Esophagus muscularis mucosa (tissue), 4 donors: ENCODE measurements around the gene SERPINB7. TPM values are rescaled to one million over a fixed set of nuclear protein-coding genes. Genes with fewer than 3 reads are reported as not detected.

Experiments
- DNase-seq: peaks from one replicate; pipeline ENCODE4 v3.0.0-alpha.2; 2017; ENCODE audit errors: extremely low spot score
- H3K27ac ChIP-seq, 4 donors: fragments of 200-600 bp; sonication (generic); replicated peaks in 1 of 4; 1 replicate in 3 of 4; 2 replicates in 1 of 4; pipeline ENCODE4 v1.5.1; 2016 to 2019; ENCODE audit warnings: mild to moderate bottlenecking in 1 of 4
- H3K27me3 ChIP-seq, 4 donors: fragments of 200-600 bp; sonication (generic); one replicate each; pipeline versions ENCODE4 v1.5.1 to v1.6.0; 2016 to 2019
- H3K36me3 ChIP-seq, 4 donors: fragments of 200-600 bp; sonication (generic); one replicate each; pipeline ENCODE4 v1.5.1; 2016 to 2019
- H3K4me1 ChIP-seq, 4 donors: fragments of 200-600 bp; sonication (generic); one replicate each; pipeline ENCODE4 v1.5.1; 2016 to 2019
- H3K4me3 ChIP-seq, 4 donors: fragments of 200-600 bp; sonication (generic); 1 replicate in 2 of 4; 2 replicates in 2 of 4; pipeline ENCODE4 v1.5.1; 2016 to 2019; ENCODE audit warnings: mild to moderate bottlenecking in 4 of 4, moderate library complexity in 1 of 4
- H3K9me3 ChIP-seq, 4 donors: fragments of 200-600 bp; sonication (generic); 1 replicate in 3 of 4; 2 replicates in 1 of 4; pipeline ENCODE4 v1.5.1; 2016 to 2019
- EP300 ChIP-seq: sonication (generic); formaldehyde crosslinking; IDR thresholded peaks from one replicate; pipeline ENCODE4 v1.6.1; 2017; ENCODE audit warnings: antibody characterized with exemption
- POLR2A ChIP-seq: fragments of 450-650 bp; IDR thresholded peaks from one replicate; pipeline ENCODE4 v1.6.1; 2017; ENCODE audit warnings: antibody characterized with exemption, moderate library complexity, mild to moderate bottlenecking, low read depth
- POLR2AphosphoS5 ChIP-seq, 2 donors: sonication (generic); formaldehyde crosslinking; IDR thresholded peaks; one replicate each; pipeline ENCODE4 v1.6.1; 2017; ENCODE audit warnings: antibody characterized with exemption in 2 of 2
- WGBS: methylation state at CpG from one replicate; pipeline ENCODE4 v1.1.5; 2018; 5-methylcytosine and 5-hydroxymethylcytosine counted together
- intact Hi-C: fragments of 100-400 bp; cut with DNase I; formaldehyde crosslinking; loops from one replicate; pipeline ENCODE4 v1.15.1; 2023
- total RNA-seq, 4 donors: library from RNA; depleted of rRNA; stranded (reverse); fragments of >200 nt; gene quantifications; one replicate each; pipeline versions ENCODE4 v1.1.0 to v1.2.1, GENCODE V29; 2016
- TF ChIP-seq, protein P1 (sequence below), 3 experiments: fragments of 200-600 bp in 2 of 3; fragments of 450-650 bp in 1 of 3; sonication (generic) in 2 of 3; IDR thresholded peaks; one replicate each; pipeline ENCODE4 v1.5.1; 2017 to 2019; ENCODE audit warnings: antibody characterized with exemption in 3 of 3, mild to moderate bottlenecking in 2 of 3, moderate library complexity in 1 of 3

Gene SERPINB7
- total RNA-seq, 4 donors from 2014 or later: not detected

DNA sequence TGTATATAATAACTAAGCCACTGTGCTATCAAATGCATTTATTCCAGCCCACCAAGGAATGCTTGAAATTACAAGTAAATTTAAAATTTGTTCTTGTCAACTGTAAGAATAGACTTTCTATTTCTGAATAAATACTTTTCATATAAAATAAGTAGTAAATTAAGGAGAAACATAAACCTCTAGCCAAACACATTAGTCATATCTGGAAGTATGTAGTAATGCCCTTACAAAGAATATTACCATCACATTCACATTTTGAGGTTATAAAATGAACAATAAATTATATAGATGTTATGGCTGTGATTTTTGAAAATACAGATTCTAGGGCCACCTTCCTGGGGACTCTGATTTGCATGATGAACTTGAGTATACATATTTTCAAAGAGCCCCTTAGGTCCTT, 54.7 kb downstream of the SERPINB7 start:
- no peak overlapping the region for H3K4me3 ChIP-seq
- intact Hi-C loops: no loop called here
- no peaks in the 10 kb centered on the region for H3K27me3 ChIP-seq
- no peaks in the 10 kb centered on the region for H3K36me3 ChIP-seq
- no peak for TF ChIP-seq POLR2AphosphoS5 (IDR thresholded peaks at IDR 0.05)
- TF ChIP-seq, protein P1, sequence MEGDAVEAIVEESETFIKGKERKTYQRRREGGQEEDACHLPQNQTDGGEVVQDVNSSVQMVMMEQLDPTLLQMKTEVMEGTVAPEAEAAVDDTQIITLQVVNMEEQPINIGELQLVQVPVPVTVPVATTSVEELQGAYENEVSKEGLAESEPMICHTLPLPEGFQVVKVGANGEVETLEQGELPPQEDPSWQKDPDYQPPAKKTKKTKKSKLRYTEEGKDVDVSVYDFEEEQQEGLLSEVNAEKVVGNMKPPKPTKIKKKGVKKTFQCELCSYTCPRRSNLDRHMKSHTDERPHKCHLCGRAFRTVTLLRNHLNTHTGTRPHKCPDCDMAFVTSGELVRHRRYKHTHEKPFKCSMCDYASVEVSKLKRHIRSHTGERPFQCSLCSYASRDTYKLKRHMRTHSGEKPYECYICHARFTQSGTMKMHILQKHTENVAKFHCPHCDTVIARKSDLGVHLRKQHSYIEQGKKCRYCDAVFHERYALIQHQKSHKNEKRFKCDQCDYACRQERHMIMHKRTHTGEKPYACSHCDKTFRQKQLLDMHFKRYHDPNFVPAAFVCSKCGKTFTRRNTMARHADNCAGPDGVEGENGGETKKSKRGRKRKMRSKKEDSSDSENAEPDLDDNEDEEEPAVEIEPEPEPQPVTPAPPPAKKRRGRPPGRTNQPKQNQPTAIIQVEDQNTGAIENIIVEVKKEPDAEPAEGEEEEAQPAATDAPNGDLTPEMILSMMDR (IDR thresholded peaks at IDR 0.05): no peak
- TF ChIP-seq EP300: no peak
- no peak for TF ChIP-seq POLR2A
- H3K9me3 ChIP-seq: no peaks in the 10 kb centered on the region
- no peak for DNase-seq
- no peak overlapping the region for H3K27ac ChIP-seq
- H3K4me1 ChIP-seq: no peaks in the 10 kb centered on the region

DNA sequence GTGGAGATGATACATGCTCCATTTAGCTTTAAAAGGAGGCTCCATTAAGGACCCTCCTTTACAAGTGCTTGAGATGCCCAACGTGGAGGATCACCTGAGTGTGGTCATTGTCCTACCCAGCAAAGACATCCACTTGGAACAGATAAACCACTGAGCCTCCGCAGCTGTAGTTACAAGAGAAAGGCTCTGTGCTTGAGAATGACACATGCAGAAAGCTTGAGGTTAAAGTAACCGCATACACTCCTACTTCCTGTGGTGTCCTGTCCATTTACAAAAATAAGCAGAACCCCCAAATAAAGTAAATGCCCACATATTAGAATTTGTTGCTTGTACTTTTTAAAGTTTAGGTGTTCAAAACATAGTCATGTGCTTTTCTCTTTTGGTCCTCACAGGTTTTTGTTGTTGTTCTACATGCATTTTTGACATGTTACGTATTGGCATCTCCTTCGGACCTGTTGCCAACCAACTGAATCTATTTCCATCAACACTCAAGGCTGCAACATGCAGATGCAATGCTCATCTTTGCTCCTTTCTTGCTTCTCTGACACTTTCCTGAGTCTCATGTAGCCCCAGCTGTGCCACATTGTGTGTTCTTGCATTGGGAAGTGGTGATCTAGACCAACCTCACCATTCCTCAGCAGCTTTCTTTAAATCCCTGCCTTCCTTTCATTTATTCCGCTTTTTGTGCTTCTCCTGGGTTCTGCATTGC, 56.0 kb downstream of the SERPINB7 start:
- Histone ChIP-seq H3K27ac (no peak overlapping the region), H3K36me3 (no peaks in the 10 kb centered on the region), H3K27me3 (peaks cover 0 to 6% (median 0%) of the 10 kb centered on the region in 4 donors), H3K4me1 (no peaks in the 10 kb centered on the region), H3K9me3 (no peaks in the 10 kb centered on the region), H3K4me3 (no peak overlapping the region)
- TF ChIP-seq, protein P1 (IDR thresholded peaks at IDR 0.05): no peak
- TF ChIP-seq POLR2A (no peak), EP300 (no peak), POLR2AphosphoS5 (IDR thresholded peaks at IDR 0.05) (no peak)
- 50% methylated on average over 6 of the region's 6 CpGs for WGBS
- DNase-seq: no peak
- intact Hi-C loops: no loop called here

DNA sequence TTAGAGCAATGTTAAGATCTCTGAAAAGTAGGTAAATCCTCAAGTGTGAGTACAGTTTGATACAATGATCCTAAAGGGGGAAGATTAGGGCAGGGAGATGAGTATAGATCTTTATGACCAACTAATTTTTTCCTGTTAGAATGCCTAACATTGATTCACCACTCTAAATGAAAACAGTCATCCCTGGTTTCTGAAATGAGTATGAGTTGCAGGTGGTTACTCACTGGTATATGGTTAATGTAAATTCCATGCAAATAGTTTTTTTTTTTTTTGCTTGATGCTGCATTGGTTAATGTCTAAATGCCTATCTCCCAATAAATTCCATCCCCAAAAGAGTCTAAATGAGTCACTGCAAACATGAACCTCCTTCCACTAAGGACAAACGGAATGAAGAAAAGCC, 57.3 kb downstream of the SERPINB7 start:
- WGBS: 82% methylated on average over 1 of the region's 1 CpG
- intact Hi-C loops: no loop called here
- H3K27ac ChIP-seq: no peak overlapping the region
- no peaks in the 10 kb centered on the region for H3K36me3 ChIP-seq
- peaks cover 0 to 11% (median 0%) of the 10 kb centered on the region in 4 donors for H3K27me3 ChIP-seq
- TF ChIP-seq POLR2AphosphoS5 (IDR thresholded peaks at IDR 0.05) (no peak), EP300 (no peak)
- TF ChIP-seq, protein P1 (IDR thresholded peaks at IDR 0.05): no peak
- no peak for DNase-seq
- H3K4me3 ChIP-seq: no peak overlapping the region
- H3K9me3 ChIP-seq: no peaks in the 10 kb centered on the region
- no peaks in the 10 kb centered on the region for H3K4me1 ChIP-seq

DNA sequence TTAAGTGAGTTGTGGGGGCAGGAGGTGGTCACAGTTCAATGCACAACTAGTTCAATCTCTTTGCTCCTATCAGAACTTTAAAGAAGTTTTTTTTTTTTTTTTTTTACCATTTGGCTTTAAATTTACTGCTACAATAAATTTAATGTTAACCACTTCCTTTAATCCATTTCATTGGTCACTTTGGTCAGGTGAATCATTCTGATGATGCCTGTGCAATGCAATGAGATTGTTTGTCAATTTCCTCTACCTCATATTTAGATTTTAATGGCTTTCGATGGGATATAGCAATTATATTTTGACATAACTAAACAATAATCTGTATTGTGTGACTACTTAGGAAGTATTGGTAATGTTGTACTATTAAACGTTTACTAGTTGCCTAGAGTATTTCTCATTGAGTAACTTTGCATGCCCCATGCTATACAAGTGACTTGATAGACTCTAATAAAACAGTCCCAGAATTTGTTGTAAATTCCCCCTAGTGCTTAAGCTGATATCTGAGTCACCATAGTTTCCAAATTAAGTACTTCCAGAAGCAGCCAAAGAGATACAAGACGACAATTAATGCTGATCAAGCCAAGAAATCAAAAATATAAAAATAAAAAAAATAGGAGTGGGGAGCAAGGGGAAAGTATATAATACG, 59.4 kb downstream of the SERPINB7 start:
- DNase-seq: no peak
- H3K4me1 ChIP-seq: no peaks in the 10 kb centered on the region
- no peak for TF ChIP-seq POLR2A
- no peak overlapping the region for H3K27ac ChIP-seq
- peaks cover 0 to 11% (median 0%) of the 10 kb centered on the region in 4 donors for H3K27me3 ChIP-seq
- no peaks in the 10 kb centered on the region for H3K36me3 ChIP-seq
- WGBS: 72% methylated on average over 4 of the region's 4 CpGs
- intact Hi-C loops: no loop called here
- H3K4me3 ChIP-seq: no peak overlapping the region
- no peaks in the 10 kb centered on the region for H3K9me3 ChIP-seq

DNA sequence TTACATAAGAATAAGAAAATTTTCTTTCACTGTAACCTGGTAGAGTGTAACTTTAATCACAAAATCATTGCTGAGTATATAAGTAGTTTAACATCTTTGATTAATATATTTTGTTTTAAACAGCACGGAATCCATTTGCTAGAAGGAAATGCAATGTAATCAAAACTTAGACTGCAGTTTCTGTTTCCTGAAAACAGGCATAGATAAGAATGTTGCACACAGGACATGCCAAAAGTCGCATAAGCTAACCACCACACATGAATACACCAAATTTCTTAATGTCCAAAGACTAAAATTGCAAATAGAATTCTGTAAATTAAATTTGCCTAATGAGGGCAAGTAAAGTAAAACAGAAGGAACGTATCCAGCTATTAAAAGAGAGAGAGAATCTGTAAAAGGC, 61.2 kb downstream of the SERPINB7 start:
- H3K27ac ChIP-seq: no peak overlapping the region
- no peak for DNase-seq
- H3K36me3 ChIP-seq: no peaks in the 10 kb centered on the region
- no peaks in the 10 kb centered on the region for H3K4me1 ChIP-seq
- peaks cover 0 to 14% (median 2%) of the 10 kb centered on the region in 4 donors for H3K27me3 ChIP-seq
- no peaks in the 10 kb centered on the region for H3K9me3 ChIP-seq
- intact Hi-C loops: no loop called here
- TF ChIP-seq POLR2A: no peak
- no peak overlapping the region for H3K4me3 ChIP-seq
- 57% methylated on average over 3 of the region's 3 CpGs for WGBS
